Measurements from ENCODE around the gene NAV1. TPM values are rescaled to one million over a fixed set of nuclear protein-coding genes. Genes with fewer than 3 reads are reported as not detected.

The NAV1 gene
- total and polyA plus RNA-seq, 9 of the 15 experiments (the other 6 are each of a cell fraction or from before 2014, with no cell fraction given): 0.91 to 16.8 (median 3.2) TPM

DNA sequence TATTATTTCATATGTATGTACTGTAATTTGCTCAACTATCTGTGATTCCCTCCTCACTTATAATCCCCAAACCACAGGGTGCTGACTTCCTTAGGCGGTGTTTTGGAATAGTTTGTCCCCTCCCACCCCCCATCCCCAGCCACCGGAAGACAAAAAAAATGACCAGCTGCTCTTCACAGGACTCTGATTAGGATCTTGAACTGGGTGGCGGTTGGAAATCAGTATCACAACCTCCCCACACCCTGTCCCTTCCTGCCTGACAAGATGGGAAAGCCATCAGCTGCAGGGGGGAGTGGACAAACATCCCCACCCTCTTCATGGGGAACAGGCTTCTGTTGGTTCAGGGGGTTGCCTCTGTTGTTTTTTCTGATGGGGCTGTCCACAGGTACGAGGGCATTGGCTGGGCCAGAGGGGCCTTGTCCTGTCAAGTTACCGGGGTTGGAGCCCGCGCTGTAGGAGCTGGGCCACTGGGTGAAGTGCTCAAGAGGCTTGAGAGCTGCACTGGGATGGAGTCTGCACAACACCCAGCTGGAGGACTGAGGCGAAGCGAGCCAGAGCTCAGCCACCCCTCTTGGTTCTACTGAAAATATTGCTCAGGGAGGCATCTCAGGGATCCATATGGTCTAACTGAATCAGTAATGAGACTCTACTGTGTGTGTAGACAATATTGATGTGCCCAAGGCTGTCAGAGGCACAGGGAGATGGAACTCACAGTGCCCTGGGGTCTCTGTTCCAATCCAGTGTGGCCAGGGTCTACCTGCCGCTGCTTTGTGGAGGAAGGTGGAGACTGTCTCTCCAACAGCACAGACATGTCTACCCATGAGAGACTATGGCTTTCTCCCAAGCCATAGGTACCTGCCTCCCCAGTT, 28.2 kb downstream of the NAV1 start (continued):
- TF ChIP-seq CHD1 (IDR thresholded peaks at IDR 0.05; ENCODE audit: low read length) (no peak), SRF (CRISPR knock-in tag; IDR thresholded peaks at IDR 0.05) (peak in 1 of 2 experiments; percentile 63; a peak in 1 of 4 replicates), ATF7 (IDR thresholded peaks at IDR 0.05) (peak; percentile 67; the same call in 1 of the 2 replicates), PYGO2 (tag; IDR thresholded peaks at IDR 0.05) (peak; percentile 61; the same call in 1 of the 2 replicates), GATAD2A (IDR thresholded peaks at IDR 0.05) (peak; percentile 94), ZFX (CRISPR knock-in tag; IDR thresholded peaks at IDR 0.05) (no peak), SIRT6 (IDR thresholded peaks at IDR 0.05; ENCODE audit: low read depth, low read length) (no peak), BCOR (IDR thresholded peaks at IDR 0.05) (peak; percentile 58), MEF2D (tag; conservative IDR thresholded peaks at IDR 0.05; ENCODE audit: low read depth) (peak; percentile 84), EP300 (IDR thresholded peaks at IDR 0.05; ENCODE audit: low read length) (peak; percentile 100), SIX5 (IDR thresholded peaks at IDR 0.05; ENCODE audit: borderline replicate concordance in 1 of 2, insufficient read depth in 1 of 2, low read depth in 1 of 2, low read length in 2 of 2) (no peak), ZNF75A (CRISPR knock-in tag; IDR thresholded peaks at IDR 0.05) (peak; percentile 70; the same call in 1 of the 2 replicates), GATAD2B (IDR thresholded peaks at IDR 0.05; ENCODE audit: borderline replicate concordance) (no peak; the same call in 1 of the 2 replicates), TBP (optimal IDR thresholded peaks at IDR 0.05; ENCODE audit: low read depth, low read length) (no peak), ZBTB7A (IDR thresholded peaks at IDR 0.05; ENCODE audit: borderline replicate concordance, control insufficient read depth, low read depth, low read length) (peak; percentile 70; the same call in 1 of the 2 replicates), PML (IDR thresholded peaks at IDR 0.05; ENCODE audit: low read length) (peak; percentile 81; the same call in 1 of the 2 replicates), SIN3A (IDR thresholded peaks at IDR 0.05; ENCODE audit: borderline replicate concordance in 2 of 2, control insufficient read depth in 1 of 2, low read depth in 2 of 2, low read length in 2 of 2) (0 out of 4 replicates have a peak, but pooled peaks of 1 of the 2 experiments have one; percentile 47), CHD4 (IDR thresholded peaks at IDR 0.05; ENCODE audit: insufficient read depth, insufficient replicate concordance, low read depth, low read length, poor library complexity, severe bottlenecking) (peak; percentile 66)
- TF ChIP-seq, protein P1, sequence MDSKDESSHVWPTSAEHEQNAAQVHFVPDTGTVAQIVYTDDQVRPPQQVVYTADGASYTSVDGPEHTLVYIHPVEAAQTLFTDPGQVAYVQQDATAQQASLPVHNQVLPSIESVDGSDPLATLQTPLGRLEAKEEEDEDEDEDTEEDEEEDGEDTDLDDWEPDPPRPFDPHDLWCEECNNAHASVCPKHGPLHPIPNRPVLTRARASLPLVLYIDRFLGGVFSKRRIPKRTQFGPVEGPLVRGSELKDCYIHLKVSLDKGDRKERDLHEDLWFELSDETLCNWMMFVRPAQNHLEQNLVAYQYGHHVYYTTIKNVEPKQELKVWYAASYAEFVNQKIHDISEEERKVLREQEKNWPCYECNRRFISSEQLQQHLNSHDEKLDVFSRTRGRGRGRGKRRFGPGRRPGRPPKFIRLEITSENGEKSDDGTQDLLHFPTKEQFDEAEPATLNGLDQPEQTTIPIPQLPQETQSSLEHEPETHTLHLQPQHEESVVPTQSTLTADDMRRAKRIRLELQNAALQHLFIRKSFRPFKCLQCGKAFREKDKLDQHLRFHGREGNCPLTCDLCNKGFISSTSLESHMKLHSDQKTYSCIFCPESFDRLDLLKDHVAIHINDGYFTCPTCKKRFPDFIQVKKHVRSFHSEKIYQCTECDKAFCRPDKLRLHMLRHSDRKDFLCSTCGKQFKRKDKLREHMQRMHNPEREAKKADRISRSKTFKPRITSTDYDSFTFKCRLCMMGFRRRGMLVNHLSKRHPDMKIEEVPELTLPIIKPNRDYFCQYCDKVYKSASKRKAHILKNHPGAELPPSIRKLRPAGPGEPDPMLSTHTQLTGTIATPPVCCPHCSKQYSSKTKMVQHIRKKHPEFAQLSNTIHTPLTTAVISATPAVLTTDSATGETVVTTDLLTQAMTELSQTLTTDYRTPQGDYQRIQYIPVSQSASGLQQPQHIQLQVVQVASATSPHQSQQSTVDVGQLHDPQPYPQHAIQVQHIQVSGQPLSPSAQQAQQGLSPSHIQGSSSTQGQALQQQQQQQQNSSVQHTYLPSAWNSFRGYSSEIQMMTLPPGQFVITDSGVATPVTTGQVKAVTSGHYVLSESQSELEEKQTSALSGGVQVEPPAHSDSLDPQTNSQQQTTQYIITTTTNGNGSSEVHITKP (IDR thresholded peaks at IDR 0.05; ENCODE audit: partially characterized antibody): peak; percentile 79
- TF ChIP-seq, protein P2, sequence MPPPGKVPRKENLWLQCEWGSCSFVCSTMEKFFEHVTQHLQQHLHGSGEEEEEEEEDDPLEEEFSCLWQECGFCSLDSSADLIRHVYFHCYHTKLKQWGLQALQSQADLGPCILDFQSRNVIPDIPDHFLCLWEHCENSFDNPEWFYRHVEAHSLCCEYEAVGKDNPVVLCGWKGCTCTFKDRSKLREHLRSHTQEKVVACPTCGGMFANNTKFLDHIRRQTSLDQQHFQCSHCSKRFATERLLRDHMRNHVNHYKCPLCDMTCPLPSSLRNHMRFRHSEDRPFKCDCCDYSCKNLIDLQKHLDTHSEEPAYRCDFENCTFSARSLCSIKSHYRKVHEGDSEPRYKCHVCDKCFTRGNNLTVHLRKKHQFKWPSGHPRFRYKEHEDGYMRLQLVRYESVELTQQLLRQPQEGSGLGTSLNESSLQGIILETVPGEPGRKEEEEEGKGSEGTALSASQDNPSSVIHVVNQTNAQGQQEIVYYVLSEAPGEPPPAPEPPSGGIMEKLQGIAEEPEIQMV (tag; conservative IDR thresholded peaks at IDR 0.05; ENCODE audit: low read depth): peak; percentile 63; the same call in 1 of the 2 replicates
- TF ChIP-seq, protein P3, sequence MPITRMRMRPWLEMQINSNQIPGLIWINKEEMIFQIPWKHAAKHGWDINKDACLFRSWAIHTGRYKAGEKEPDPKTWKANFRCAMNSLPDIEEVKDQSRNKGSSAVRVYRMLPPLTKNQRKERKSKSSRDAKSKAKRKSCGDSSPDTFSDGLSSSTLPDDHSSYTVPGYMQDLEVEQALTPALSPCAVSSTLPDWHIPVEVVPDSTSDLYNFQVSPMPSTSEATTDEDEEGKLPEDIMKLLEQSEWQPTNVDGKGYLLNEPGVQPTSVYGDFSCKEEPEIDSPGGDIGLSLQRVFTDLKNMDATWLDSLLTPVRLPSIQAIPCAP (CRISPR knock-in tag; IDR thresholded peaks at IDR 0.05; ENCODE audit: borderline replicate concordance): no peak

Data from K562 (cell line).